ENCODE measurements around the gene C2orf49. TPM values are rescaled to one million over a fixed set of nuclear protein-coding genes. Genes with fewer than 3 reads are reported as not detected.

Gene C2orf49
- total RNA-seq, 1 experiment from 2014 or later = 11.6 TPM

DNA sequence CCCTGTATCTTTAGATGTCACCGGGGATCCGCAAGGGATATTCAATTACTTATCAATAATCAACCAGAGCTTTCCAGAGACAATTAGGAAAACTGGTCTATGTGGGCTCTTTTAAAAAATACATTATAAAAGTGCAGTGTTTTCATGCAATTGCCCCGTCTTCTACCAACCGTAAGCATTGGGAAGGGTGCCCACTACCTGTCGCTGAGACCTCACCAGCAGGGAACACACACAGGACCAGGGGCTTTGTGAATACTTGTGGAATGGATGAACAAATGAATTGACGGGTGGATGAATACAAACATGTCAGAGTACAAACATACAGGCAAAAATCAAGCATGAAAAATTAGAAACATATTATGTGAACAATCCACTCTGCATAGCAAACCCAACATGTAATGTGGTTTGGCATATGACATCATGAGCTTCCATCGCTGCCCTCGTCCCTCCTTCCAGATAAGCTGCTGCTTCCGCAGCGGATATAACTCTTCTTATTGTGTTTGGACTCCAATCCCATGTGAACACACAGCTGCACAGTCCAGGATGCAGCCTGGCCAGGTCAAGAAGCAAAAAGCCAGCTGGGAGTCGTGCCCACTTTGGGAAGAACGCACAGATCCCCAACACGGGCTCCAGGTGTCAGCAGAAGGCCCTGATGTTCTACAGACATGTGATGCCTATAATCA lies 56.2 kb downstream of the C2orf49 start:
- Histone ChIP-seq H3K4me2 (ENCODE audit: low read length) (peak overlapping the region; percentile 79; the same call in 1 of the 2 replicates), H3K4me3 (ENCODE audit: low read length) (no peak overlapping the region), H4K20me1 (ENCODE audit: low read length) (peaks cover 24% of the 10 kb centered on the region; the same call in 1 of the 2 replicates), H3K9ac (ENCODE audit: low read length) (no peak overlapping the region), H3K27me3 (ENCODE audit: low read length) (no peaks in the 10 kb centered on the region), H3K9me2 (replicated peaks; ENCODE audit: low read length) (no peaks in the 10 kb centered on the region), H3K27ac (ENCODE audit: low read length) (no peak overlapping the region), H3F3A (ENCODE audit: low read length, unreplicated experiment) (peaks cover 4% of the 10 kb centered on the region), H3K4me1 (ENCODE audit: insufficient read depth, low read length) (peaks cover 75% of the 10 kb centered on the region), H3K79me2 (ENCODE audit: low read length) (peaks cover 95% of the 10 kb centered on the region), H3K9me3 (ENCODE audit: low read length) (no peaks in the 10 kb centered on the region), H3K36me3 (ENCODE audit: low read depth, low read length) (peaks cover 52% of the 10 kb centered on the region), H2AFZ (ENCODE audit: low read length) (no peak overlapping the region)
- CTCF ChIA-PET = no interaction called here
- ATAC-seq (no peak), DNase-seq (no peak)
- POLR2A ChIA-PET (ENCODE audit: unreplicated experiment) = no interaction called here
- intact Hi-C loops (cut with micrococcal nuclease) = no loop called here
- TF ChIP-seq EZH2phosphoT487 (IDR thresholded peaks at IDR 0.05; ENCODE audit: borderline replicate concordance, low read length) (no peak), EZH2 (IDR thresholded peaks at IDR 0.05; ENCODE audit: low read length, unreplicated experiment) (no peak)
- TF ChIP-seq, protein P1, sequence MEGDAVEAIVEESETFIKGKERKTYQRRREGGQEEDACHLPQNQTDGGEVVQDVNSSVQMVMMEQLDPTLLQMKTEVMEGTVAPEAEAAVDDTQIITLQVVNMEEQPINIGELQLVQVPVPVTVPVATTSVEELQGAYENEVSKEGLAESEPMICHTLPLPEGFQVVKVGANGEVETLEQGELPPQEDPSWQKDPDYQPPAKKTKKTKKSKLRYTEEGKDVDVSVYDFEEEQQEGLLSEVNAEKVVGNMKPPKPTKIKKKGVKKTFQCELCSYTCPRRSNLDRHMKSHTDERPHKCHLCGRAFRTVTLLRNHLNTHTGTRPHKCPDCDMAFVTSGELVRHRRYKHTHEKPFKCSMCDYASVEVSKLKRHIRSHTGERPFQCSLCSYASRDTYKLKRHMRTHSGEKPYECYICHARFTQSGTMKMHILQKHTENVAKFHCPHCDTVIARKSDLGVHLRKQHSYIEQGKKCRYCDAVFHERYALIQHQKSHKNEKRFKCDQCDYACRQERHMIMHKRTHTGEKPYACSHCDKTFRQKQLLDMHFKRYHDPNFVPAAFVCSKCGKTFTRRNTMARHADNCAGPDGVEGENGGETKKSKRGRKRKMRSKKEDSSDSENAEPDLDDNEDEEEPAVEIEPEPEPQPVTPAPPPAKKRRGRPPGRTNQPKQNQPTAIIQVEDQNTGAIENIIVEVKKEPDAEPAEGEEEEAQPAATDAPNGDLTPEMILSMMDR (conservative IDR thresholded peaks at IDR 0.05; ENCODE audit: low read depth, low read length) = no peak
- no TSS peak for BruUV-seq (replicated peaks)

DNA sequence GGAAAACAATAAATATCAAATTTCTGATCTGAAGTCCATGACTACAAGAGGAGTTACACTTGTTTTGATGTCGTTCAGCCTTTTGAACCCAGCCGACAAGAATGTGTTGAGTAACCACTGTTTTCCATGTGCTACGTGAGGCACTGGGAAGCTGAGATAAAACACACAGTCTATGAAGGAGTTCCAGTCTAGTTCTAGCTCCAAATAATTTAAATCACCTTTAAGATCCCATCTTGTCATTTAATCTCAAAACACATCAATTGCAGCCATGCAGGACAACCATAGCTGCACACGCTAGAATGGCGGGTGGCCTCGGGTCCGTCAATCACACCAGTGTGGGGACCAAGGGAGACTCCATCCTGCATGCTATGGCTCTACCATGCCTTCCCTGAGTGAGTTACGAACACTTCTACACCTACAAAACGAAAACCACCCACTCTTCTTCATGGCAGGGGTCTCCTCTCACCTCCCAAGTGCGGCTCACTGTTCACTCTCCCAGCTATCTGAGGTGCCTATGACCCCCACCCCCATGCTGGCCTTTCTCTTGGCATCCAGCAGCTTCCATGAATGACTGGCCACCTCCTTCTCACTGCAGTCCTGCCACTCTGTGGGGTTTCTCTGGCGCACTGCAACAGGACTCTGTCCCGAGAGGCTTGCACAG lies 57.7 kb downstream of the C2orf49 start:
- H4K20me1 ChIP-seq (ENCODE audit: low read length) = peaks cover 20% of the 10 kb centered on the region; the same call in 1 of the 2 replicates

More for the DNA sequence above, 57.7 kb downstream of the C2orf49 start:
- peaks cover 4% of the 10 kb centered on the region for H3F3A ChIP-seq (ENCODE audit: low read length, unreplicated experiment)
- ChIA-PET CTCF (no interaction called here), POLR2A (ENCODE audit: unreplicated experiment) (interaction anchor here (0.7 kb wide), 1 partner anchor 126 kb away, joined by 3 read pairs; no protein-coding TSS in a partner anchor)
- no TSS peak for BruUV-seq (replicated peaks)
- H3K79me2 ChIP-seq (ENCODE audit: low read length) = peaks cover 91% of the 10 kb centered on the region
- no peak overlapping the region for H2AFZ ChIP-seq (ENCODE audit: low read length)
- ATAC-seq = no peak
- H3K9me2 ChIP-seq (replicated peaks; ENCODE audit: low read length) = no peaks in the 10 kb centered on the region
- H3K4me3 ChIP-seq (ENCODE audit: low read length) = peak overlapping the region; percentile 63
- H3K27ac ChIP-seq (ENCODE audit: low read length) = peak overlapping the region; percentile 96
- intact Hi-C loops (cut with micrococcal nuclease) = no loop called here
- peaks cover 70% of the 10 kb centered on the region for H3K4me1 ChIP-seq (ENCODE audit: insufficient read depth, low read length)
- no peak for DNase-seq
- H3K9ac ChIP-seq (ENCODE audit: low read length) = no peak overlapping the region; the same call in 1 of the 2 replicates
- no peaks in the 10 kb centered on the region for H3K27me3 ChIP-seq (ENCODE audit: low read length)
- peak overlapping the region; percentile 79 for H3K4me2 ChIP-seq (ENCODE audit: low read length)
- TF ChIP-seq EZH2phosphoT487 (IDR thresholded peaks at IDR 0.05; ENCODE audit: borderline replicate concordance, low read length) (no peak), EZH2 (IDR thresholded peaks at IDR 0.05; ENCODE audit: low read length, unreplicated experiment) (no peak)
- TF ChIP-seq, protein P1 (conservative IDR thresholded peaks at IDR 0.05; ENCODE audit: low read depth, low read length) = no peak
- peaks cover 40% of the 10 kb centered on the region for H3K36me3 ChIP-seq (ENCODE audit: low read depth, low read length)
- no peaks in the 10 kb centered on the region for H3K9me3 ChIP-seq (ENCODE audit: low read length)

Data from PC-3 (cell line).